NT2/D1 (cell line): Measurements from ENCODE around the gene CD86.

Experiments used
- SUZ12 ChIP-seq: IDR thresholded peaks from 2 replicates; pipeline ENCODE4 v1.6.1; 2011; ENCODE audit not compliant: insufficient read length, insufficient read depth; ENCODE audit errors: extremely low read depth
- YY1 ChIP-seq: IDR thresholded peaks from 2 replicates; pipeline ENCODE4 v1.6.1; 2011; ENCODE audit not compliant: insufficient read length, insufficient read depth

DNA sequence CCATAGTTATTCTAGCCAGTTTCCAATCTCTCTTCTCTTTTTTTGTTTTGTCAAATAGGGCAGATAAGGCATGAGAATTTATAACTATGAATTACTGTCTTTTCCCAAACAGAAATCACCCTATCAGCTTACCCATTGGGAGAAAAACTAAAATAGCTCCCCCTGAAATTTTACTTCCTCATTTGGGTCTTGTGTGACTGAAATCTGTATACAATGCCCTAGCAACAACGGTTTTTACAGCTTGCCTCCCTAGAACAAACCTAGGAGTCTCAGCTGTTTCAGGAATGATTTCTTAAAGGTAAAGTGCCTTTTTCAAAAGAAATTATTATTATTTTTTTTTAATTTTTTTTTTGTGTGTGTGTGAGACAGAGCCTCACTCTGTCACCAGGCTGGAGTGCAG, 56.8 kb downstream of the CD86 start:
- TF ChIP-seq SUZ12: no peak
- no peak for TF ChIP-seq YY1
